ENCODE data around the gene MAPKAPK3.

DNA sequence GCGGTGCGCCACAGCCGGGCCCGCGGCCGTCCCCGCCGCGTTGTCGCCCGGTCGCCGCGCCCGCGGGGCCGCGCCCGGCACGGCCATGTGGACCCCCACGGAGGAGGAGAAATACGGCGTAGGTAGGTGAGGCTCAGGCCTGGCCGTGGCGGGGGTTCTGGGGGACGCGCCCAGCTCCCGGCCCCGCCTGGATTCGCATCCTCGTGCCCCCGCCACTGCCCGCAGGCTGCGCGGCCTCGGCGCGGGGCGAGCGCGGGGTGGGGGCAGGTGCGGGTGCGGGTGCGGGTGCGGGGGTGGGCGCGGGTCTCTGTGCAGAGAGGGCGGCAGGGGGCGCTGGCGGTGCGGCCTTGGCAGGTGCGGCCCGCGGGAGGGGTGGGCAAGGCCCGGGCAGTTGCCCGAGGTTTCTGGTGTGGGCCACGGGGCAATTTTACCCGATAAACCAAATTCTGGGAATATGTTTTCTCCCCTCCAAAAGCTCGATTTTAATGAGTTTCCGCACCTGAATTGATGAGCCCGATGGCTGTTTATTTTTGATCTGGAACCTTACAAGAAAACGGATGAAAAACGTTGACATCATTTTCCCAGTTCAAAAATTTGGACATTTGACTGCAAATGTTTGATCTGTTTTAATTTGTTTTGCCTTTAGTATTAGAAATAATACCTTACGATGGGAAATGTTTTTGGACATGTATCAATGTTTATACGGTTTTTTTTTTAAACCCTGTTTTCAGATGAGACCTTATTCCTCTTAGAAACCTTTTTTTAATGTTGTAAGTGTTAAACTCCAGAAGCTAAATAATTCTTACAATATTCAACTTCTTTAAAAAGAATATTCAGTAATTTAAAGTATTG, 58.5 kb downstream of the MAPKAPK3 start:
- TF ChIP-seq, protein P1, sequence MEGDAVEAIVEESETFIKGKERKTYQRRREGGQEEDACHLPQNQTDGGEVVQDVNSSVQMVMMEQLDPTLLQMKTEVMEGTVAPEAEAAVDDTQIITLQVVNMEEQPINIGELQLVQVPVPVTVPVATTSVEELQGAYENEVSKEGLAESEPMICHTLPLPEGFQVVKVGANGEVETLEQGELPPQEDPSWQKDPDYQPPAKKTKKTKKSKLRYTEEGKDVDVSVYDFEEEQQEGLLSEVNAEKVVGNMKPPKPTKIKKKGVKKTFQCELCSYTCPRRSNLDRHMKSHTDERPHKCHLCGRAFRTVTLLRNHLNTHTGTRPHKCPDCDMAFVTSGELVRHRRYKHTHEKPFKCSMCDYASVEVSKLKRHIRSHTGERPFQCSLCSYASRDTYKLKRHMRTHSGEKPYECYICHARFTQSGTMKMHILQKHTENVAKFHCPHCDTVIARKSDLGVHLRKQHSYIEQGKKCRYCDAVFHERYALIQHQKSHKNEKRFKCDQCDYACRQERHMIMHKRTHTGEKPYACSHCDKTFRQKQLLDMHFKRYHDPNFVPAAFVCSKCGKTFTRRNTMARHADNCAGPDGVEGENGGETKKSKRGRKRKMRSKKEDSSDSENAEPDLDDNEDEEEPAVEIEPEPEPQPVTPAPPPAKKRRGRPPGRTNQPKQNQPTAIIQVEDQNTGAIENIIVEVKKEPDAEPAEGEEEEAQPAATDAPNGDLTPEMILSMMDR (conservative IDR thresholded peaks at IDR 0.05; ENCODE audit: low read length): peak; percentile 30
- no peak for TF ChIP-seq EZH2phosphoT487 (IDR thresholded peaks at IDR 0.05; ENCODE audit: borderline replicate concordance)
